ENCODE measurements around the gene FAM13C. TPM values are rescaled to one million over a fixed set of nuclear protein-coding genes. Genes with fewer than 3 reads are reported as not detected.

FAM13C gene
- total RNA-seq, 1 donor from 2014 or later = 12.8 TPM

DNA sequence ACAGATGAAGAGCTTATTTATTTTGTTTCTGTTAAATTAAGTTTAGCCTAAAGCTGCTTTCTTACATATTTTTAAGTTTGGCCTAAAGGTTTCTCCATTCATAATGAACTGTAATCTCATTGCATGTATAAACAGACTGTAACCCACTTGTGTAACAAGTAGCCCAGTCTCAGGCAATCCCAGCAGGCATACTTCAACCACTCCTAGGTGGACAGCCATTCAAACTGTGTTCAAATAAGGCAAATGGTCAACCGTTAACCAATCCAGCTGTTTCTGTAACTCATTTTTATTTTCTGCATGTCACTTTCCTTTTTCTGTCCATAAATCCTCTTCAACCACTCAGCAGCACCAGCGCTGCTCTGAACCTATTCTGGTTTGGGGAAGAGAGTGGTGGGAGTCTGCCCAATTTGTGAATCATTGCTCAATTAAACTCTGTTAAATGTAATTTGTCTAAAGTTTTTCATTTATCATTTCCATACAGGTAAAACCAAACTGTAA is 150.0 kb downstream of the FAM13C start:
- DNase-seq (ENCODE audit: extremely low spot score in 2 of 2) = no peak
- no peaks in the 10 kb centered on the region for H3K9me3 ChIP-seq
- TF ChIP-seq POLR2AphosphoS5 (IDR thresholded peaks at IDR 0.05; ENCODE audit: insufficient read depth in 1 of 2, low read depth in 1 of 2) (no peak), POLR2A (IDR thresholded peaks at IDR 0.05) (no peak)
- TF ChIP-seq, protein P1, sequence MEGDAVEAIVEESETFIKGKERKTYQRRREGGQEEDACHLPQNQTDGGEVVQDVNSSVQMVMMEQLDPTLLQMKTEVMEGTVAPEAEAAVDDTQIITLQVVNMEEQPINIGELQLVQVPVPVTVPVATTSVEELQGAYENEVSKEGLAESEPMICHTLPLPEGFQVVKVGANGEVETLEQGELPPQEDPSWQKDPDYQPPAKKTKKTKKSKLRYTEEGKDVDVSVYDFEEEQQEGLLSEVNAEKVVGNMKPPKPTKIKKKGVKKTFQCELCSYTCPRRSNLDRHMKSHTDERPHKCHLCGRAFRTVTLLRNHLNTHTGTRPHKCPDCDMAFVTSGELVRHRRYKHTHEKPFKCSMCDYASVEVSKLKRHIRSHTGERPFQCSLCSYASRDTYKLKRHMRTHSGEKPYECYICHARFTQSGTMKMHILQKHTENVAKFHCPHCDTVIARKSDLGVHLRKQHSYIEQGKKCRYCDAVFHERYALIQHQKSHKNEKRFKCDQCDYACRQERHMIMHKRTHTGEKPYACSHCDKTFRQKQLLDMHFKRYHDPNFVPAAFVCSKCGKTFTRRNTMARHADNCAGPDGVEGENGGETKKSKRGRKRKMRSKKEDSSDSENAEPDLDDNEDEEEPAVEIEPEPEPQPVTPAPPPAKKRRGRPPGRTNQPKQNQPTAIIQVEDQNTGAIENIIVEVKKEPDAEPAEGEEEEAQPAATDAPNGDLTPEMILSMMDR (IDR thresholded peaks at IDR 0.05) = no peak
- H3K4me3 ChIP-seq = no peak overlapping the region
- no peaks in the 10 kb centered on the region for H3K27me3 ChIP-seq
- H3K36me3 ChIP-seq = no peaks in the 10 kb centered on the region
- intact Hi-C loops (cut with DNase I) = no loop called here
- no peaks in the 10 kb centered on the region for H3K4me1 ChIP-seq
- H3K27ac ChIP-seq = no peak overlapping the region

DNA sequence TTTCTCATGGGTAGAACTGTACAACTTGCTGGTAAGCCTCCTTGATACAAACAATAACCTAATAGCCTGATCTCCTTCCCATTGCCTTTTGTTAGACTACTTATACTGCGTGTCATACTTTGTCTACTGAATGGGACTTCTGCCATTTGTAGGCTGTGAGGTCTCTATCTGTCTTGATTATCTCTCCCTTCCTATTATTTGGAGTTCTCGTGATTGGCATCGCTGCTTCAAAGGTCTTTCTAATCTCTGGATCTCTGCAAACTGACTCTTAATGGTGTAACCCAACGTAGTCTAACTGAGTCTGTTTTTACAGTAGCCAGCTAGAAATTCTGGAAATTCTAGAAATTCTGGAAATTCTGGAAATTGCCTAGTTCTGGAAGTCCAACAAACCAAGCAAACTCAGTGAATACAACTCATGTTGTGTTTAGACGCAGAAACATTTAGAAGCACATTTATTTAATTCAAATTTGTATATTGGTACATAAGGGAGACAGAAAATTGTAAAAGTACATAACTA is 156.1 kb downstream of the FAM13C start:
- no peak overlapping the region for H3K4me3 ChIP-seq
- intact Hi-C loops (cut with DNase I) = no loop called here
- no peaks in the 10 kb centered on the region for H3K9me3 ChIP-seq
- no peaks in the 10 kb centered on the region for H3K27me3 ChIP-seq
- TF ChIP-seq, protein P1 (IDR thresholded peaks at IDR 0.05) = no peak
- TF ChIP-seq POLR2A (IDR thresholded peaks at IDR 0.05) (no peak), POLR2AphosphoS5 (IDR thresholded peaks at IDR 0.05; ENCODE audit: insufficient read depth in 1 of 2, low read depth in 1 of 2) (no peak)
- H3K4me1 ChIP-seq = no peaks in the 10 kb centered on the region
- no peaks in the 10 kb centered on the region for H3K36me3 ChIP-seq
- no peak overlapping the region for H3K27ac ChIP-seq
- DNase-seq (ENCODE audit: extremely low spot score in 2 of 2) = no peak

Other genes with a start within 250 kb of the FAM13C start
- 2.0 TPM for gene PHYHIPL, start 185.9 kb downstream of the FAM13C start, total RNA-seq

Data from vagina (tissue), 2 donors.